Measurements from ENCODE around the gene SLC39A7. TPM values are rescaled to one million over a fixed set of nuclear protein-coding genes. Genes with fewer than 3 reads are reported as not detected.

Gene SLC39A7
- total and polyA plus RNA-seq, 2 of the 13 experiments (the other 11 are each of a cell fraction or from before 2014, with no cell fraction given): 142 to 229 TPM

DNA sequence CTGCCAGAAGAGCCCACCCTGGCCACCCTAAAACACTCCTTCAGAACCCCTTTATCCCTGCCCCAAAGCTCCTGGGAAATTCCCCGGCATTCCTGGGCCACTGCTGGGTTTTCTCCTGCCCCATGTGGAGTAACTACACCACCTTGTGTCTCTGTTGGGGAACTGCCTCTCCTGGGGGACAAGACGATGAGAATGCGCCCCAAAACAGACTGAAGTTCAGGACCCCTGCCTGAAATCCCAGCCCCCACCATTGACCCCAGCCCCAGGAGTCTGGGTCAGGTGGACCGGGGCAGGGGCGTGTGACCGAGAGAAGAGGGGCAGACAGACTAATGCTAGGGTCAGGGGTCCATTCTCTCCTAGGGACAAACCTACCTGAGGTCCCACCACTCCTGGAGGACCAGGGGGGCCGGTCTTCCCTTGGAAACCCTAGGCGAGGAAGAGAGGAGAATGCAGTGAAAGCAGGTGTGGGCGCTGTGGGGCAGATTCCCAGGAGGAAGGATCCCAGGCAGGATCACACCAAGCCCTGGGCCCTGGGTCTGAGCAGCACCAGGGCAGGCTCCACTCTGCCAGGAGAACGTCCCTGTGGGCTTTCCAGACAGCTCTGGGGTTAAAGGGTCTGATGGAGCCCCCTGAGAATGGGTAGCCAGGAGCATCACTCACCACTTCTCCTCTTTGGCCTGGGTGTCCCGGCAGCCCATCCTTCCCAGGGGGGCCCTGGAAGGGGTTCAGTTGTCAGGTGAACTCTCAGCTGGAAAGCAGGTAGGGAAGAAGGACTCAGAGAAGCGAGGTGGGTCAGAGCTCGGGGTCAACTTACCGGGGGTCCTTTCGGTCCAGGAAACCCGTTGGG, 27.8 kb upstream of the SLC39A7 start (continued):
- TF ChIP-seq, protein P1, sequence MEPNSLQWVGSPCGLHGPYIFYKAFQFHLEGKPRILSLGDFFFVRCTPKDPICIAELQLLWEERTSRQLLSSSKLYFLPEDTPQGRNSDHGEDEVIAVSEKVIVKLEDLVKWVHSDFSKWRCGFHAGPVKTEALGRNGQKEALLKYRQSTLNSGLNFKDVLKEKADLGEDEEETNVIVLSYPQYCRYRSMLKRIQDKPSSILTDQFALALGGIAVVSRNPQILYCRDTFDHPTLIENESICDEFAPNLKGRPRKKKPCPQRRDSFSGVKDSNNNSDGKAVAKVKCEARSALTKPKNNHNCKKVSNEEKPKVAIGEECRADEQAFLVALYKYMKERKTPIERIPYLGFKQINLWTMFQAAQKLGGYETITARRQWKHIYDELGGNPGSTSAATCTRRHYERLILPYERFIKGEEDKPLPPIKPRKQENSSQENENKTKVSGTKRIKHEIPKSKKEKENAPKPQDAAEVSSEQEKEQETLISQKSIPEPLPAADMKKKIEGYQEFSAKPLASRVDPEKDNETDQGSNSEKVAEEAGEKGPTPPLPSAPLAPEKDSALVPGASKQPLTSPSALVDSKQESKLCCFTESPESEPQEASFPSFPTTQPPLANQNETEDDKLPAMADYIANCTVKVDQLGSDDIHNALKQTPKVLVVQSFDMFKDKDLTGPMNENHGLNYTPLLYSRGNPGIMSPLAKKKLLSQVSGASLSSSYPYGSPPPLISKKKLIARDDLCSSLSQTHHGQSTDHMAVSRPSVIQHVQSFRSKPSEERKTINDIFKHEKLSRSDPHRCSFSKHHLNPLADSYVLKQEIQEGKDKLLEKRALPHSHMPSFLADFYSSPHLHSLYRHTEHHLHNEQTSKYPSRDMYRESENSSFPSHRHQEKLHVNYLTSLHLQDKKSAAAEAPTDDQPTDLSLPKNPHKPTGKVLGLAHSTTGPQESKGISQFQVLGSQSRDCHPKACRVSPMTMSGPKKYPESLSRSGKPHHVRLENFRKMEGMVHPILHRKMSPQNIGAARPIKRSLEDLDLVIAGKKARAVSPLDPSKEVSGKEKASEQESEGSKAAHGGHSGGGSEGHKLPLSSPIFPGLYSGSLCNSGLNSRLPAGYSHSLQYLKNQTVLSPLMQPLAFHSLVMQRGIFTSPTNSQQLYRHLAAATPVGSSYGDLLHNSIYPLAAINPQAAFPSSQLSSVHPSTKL (CRISPR knock-in tag; IDR thresholded peaks at IDR 0.05): no peak
- TF ChIP-seq ZNF230 (CRISPR knock-in tag; IDR thresholded peaks at IDR 0.05) (no peak), RFX1 (IDR thresholded peaks at IDR 0.05) (no peak), SIX1 (CRISPR knock-in tag; IDR thresholded peaks at IDR 0.05; ENCODE audit: borderline replicate concordance) (no peak), ZNF543 (CRISPR knock-in tag; IDR thresholded peaks at IDR 0.05) (no peak), ZNF329 (CRISPR knock-in tag; IDR thresholded peaks at IDR 0.05; ENCODE audit: low read depth) (no peak), ZNF207 (IDR thresholded peaks at IDR 0.05; ENCODE audit: borderline replicate concordance) (no peak), ZNF589 (CRISPR knock-in tag; conservative IDR thresholded peaks at IDR 0.05) (no peak), MLLT10 (CRISPR knock-in tag; IDR thresholded peaks at IDR 0.05) (no peak), ZNF333 (CRISPR knock-in tag; IDR thresholded peaks at IDR 0.05; ENCODE audit: borderline replicate concordance) (no peak), ZNF777 (CRISPR knock-in tag; IDR thresholded peaks at IDR 0.05) (no peak), NFE2L1 (CRISPR knock-in tag; IDR thresholded peaks at IDR 0.05; ENCODE audit: borderline replicate concordance) (no peak), EEA1 (CRISPR knock-in tag; IDR thresholded peaks at IDR 0.05; ENCODE audit: borderline replicate concordance) (no peak), ARNT2 (CRISPR knock-in tag; IDR thresholded peaks at IDR 0.05; ENCODE audit: low read depth) (no peak), RFX3 (CRISPR knock-in tag; IDR thresholded peaks at IDR 0.05) (no peak)
- TF ChIP-seq, protein P2, sequence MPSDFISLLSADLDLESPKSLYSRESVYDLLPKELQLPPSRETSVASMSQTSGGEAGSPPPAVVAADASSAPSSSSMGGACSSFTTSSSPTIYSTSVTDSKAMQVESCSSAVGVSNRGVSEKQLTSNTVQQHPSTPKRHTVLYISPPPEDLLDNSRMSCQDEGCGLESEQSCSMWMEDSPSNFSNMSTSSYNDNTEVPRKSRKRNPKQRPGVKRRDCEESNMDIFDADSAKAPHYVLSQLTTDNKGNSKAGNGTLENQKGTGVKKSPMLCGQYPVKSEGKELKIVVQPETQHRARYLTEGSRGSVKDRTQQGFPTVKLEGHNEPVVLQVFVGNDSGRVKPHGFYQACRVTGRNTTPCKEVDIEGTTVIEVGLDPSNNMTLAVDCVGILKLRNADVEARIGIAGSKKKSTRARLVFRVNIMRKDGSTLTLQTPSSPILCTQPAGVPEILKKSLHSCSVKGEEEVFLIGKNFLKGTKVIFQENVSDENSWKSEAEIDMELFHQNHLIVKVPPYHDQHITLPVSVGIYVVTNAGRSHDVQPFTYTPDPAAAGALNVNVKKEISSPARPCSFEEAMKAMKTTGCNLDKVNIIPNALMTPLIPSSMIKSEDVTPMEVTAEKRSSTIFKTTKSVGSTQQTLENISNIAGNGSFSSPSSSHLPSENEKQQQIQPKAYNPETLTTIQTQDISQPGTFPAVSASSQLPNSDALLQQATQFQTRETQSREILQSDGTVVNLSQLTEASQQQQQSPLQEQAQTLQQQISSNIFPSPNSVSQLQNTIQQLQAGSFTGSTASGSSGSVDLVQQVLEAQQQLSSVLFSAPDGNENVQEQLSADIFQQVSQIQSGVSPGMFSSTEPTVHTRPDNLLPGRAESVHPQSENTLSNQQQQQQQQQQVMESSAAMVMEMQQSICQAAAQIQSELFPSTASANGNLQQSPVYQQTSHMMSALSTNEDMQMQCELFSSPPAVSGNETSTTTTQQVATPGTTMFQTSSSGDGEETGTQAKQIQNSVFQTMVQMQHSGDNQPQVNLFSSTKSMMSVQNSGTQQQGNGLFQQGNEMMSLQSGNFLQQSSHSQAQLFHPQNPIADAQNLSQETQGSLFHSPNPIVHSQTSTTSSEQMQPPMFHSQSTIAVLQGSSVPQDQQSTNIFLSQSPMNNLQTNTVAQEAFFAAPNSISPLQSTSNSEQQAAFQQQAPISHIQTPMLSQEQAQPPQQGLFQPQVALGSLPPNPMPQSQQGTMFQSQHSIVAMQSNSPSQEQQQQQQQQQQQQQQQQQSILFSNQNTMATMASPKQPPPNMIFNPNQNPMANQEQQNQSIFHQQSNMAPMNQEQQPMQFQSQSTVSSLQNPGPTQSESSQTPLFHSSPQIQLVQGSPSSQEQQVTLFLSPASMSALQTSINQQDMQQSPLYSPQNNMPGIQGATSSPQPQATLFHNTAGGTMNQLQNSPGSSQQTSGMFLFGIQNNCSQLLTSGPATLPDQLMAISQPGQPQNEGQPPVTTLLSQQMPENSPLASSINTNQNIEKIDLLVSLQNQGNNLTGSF (CRISPR knock-in tag; IDR thresholded peaks at IDR 0.05): no peak
- TF ChIP-seq, protein P3, sequence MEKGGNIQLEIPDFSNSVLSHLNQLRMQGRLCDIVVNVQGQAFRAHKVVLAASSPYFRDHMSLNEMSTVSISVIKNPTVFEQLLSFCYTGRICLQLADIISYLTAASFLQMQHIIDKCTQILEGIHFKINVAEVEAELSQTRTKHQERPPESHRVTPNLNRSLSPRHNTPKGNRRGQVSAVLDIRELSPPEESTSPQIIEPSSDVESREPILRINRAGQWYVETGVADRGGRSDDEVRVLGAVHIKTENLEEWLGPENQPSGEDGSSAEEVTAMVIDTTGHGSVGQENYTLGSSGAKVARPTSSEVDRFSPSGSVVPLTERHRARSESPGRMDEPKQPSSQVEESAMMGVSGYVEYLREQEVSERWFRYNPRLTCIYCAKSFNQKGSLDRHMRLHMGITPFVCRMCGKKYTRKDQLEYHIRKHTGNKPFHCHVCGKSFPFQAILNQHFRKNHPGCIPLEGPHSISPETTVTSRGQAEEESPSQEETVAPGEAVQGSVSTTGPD (CRISPR knock-in tag; IDR thresholded peaks at IDR 0.05): no peak
- TF ChIP-seq, protein P4, sequence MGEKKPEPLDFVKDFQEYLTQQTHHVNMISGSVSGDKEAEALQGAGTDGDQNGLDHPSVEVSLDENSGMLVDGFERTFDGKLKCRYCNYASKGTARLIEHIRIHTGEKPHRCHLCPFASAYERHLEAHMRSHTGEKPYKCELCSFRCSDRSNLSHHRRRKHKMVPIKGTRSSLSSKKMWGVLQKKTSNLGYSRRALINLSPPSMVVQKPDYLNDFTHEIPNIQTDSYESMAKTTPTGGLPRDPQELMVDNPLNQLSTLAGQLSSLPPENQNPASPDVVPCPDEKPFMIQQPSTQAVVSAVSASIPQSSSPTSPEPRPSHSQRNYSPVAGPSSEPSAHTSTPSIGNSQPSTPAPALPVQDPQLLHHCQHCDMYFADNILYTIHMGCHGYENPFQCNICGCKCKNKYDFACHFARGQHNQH (CRISPR knock-in tag; IDR thresholded peaks at IDR 0.05): no peak
